SK-N-SH (cell line): ENCODE measurements around the gene DDR1. TPM values are rescaled to one million over a fixed set of nuclear protein-coding genes. Genes with fewer than 3 reads are reported as not detected.

Experiments used
- CTCF ChIA-PET: fragments of 300-600, 350-600 bp; formaldehyde crosslinking; extraction: SDS; loops from one replicate; lab custom pipeline; 2021; lab: Yijun Ruan, JAX
- POLR2A ChIA-PET: fragments of 350-600 bp; sonication (Branson Sonifier 250); formaldehyde crosslinking; extraction: SDS; loops from one replicate; lab custom pipeline; 2020; ENCODE audit warnings: antibody characterized with exemption, inconsistent platforms; lab: Yijun Ruan, JAX
- DNase-seq: peaks from one replicate; pipeline ENCODE4 v3.0.0; 2012
- H2AFZ ChIP-seq: fragments of 200-600 bp; sonication (generic); 2 replicates; pipeline ENCODE4 v1.8.1; 2016; ENCODE audit warnings: antibody characterized with exemption, mild to moderate bottlenecking, low read depth
- H3F3A ChIP-seq: fragments of 200-600 bp; sonication (generic); replicated peaks from 2 replicates; pipeline ENCODE3; 2016; ENCODE audit warnings: antibody characterized with exemption, mild to moderate bottlenecking; ENCODE audit not compliant: insufficient read depth
- H3K27ac ChIP-seq, 2 experiments: fragments of 200-500 bp in 1 of 2; fragments of 200-600 bp in 1 of 2; sonication (Bioruptor generic) in 1 of 2; sonication (generic), shearing (Covaris generic) in 1 of 2; 2 replicates each; pipeline versions ENCODE4 v1.5.1 to v1.6.1; 2014 to 2016; ENCODE audit warnings: low read depth in 2 of 2, inconsistent platforms in 1 of 2, low read length in 1 of 2, mild to moderate bottlenecking in 1 of 2, mixed read lengths in 1 of 2
- H3K27me3 ChIP-seq: fragments of 200-600 bp; sonication (generic), shearing (Covaris generic); 2 replicates; pipeline ENCODE4 v1.6.1; 2016; ENCODE audit warnings: mixed run types; ENCODE audit not compliant: insufficient read depth
- H3K36me3 ChIP-seq, 2 experiments: fragments of 200-500 bp in 1 of 2; fragments of 200-600 bp in 1 of 2; sonication (Bioruptor generic) in 1 of 2; sonication (generic) in 1 of 2; replicated peaks in 1 of 2; 2 replicates each; pipeline versions ENCODE3 to v1.5.1; 2014 to 2016; ENCODE audit warnings: low read length in 1 of 2, mild to moderate bottlenecking in 1 of 2; ENCODE audit not compliant: insufficient read depth in 2 of 2, control insufficient read depth in 1 of 2
- H3K4me1 ChIP-seq, 2 experiments: fragments of 200-500 bp in 1 of 2; fragments of 200-600 bp in 1 of 2; sonication (Bioruptor generic) in 1 of 2; sonication (generic), shearing (Covaris generic) in 1 of 2; 2 replicates each; pipeline versions ENCODE4 v1.5.1 to v1.6.1; 2014 to 2016; ENCODE audit warnings: low read depth in 1 of 2, low read length in 1 of 2, mixed run types in 1 of 2; ENCODE audit not compliant: insufficient read depth in 2 of 2, control insufficient read depth in 1 of 2
- H3K4me2 ChIP-seq: fragments of 200-600 bp; sonication (generic), shearing (Covaris generic); 2 replicates; pipeline ENCODE4 v1.6.1; 2017; ENCODE audit warnings: mixed run types
- H3K4me3 ChIP-seq, 2 experiments: fragments of 200-500 bp in 1 of 2; fragments of 200-600 bp in 1 of 2; sonication (Bioruptor generic) in 1 of 2; sonication (generic), shearing (Covaris generic) in 1 of 2; 2 replicates each; pipeline versions ENCODE4 v1.5.1 to v1.8.1; 2014 to 2016; ENCODE audit warnings: low read depth in 2 of 2, inconsistent platforms in 1 of 2, low read length in 1 of 2, mild to moderate bottlenecking in 1 of 2, mixed read lengths in 1 of 2, moderate library complexity in 1 of 2
- H3K79me2 ChIP-seq: fragments of 200-600 bp; sonication (generic); 2 replicates; pipeline ENCODE4 v1.8.1; 2017; ENCODE audit warnings: mild to moderate bottlenecking; ENCODE audit not compliant: insufficient read depth
- H3K9ac ChIP-seq: fragments of 200-600 bp; sonication (generic); 2 replicates; pipeline ENCODE4 v1.6.1; 2017; ENCODE audit warnings: mixed run types
- H3K9me2 ChIP-seq: fragments of 200-600 bp; sonication (generic); 2 replicates; pipeline ENCODE4 v1.6.1; 2017; ENCODE audit warnings: mixed run types
- H3K9me3 ChIP-seq: fragments of 200-600 bp; sonication (generic); 2 replicates; pipeline ENCODE4 v1.6.1; 2017; ENCODE audit warnings: mixed run types, mild to moderate bottlenecking, moderate library complexity
- H4K20me1 ChIP-seq: fragments of 200-600 bp; sonication (generic); 2 replicates; pipeline ENCODE4 v1.6.1; 2017; ENCODE audit warnings: mild to moderate bottlenecking, mixed run types; ENCODE audit not compliant: insufficient read depth
- CHD2 ChIP-seq: fragments of 150-350 bp; IDR thresholded peaks from 2 replicates; pipeline ENCODE4 v1.6.1; 2018; ENCODE audit warnings: low read length; ENCODE audit not compliant: partially characterized antibody
- ELF1 ChIP-seq: IDR thresholded peaks from 2 replicates; pipeline ENCODE4 v1.4.0; 2012
- EP300 ChIP-seq, 2 experiments: IDR thresholded peaks; 2 replicates each; pipeline versions ENCODE4 v1.4.0 to v1.6.1; 2012; ENCODE audit warnings: borderline replicate concordance in 1 of 2, low read depth in 1 of 2, low read length in 1 of 2
- FOXM1 ChIP-seq: IDR thresholded peaks from 2 replicates; pipeline ENCODE4 v1.4.0; 2012; ENCODE audit warnings: low read depth, mild to moderate bottlenecking
- GABPA ChIP-seq: IDR thresholded peaks from 2 replicates; pipeline ENCODE4 v1.4.0; 2012; ENCODE audit warnings: low read depth, mild to moderate bottlenecking
- MXI1 ChIP-seq: IDR thresholded peaks from 2 replicates; pipeline ENCODE4 v1.6.1; 2012; ENCODE audit warnings: mild to moderate bottlenecking, low read depth, low read length, improper control_type of control experiment
- RAD21 ChIP-seq: IDR thresholded peaks from 2 replicates; pipeline ENCODE4 v1.6.1; 2012; ENCODE audit warnings: mild to moderate bottlenecking, low read length
- RFX5 ChIP-seq: IDR thresholded peaks from 2 replicates; pipeline ENCODE4 v1.6.1; 2012; ENCODE audit warnings: mild to moderate bottlenecking, improper control_type of control experiment, low read length
- SIN3A ChIP-seq: IDR thresholded peaks from 2 replicates; pipeline ENCODE4 v1.6.1; 2012; ENCODE audit warnings: low read depth, mild to moderate bottlenecking, low read length, moderate library complexity, borderline replicate concordance
- SMC3 ChIP-seq: IDR thresholded peaks from 2 replicates; pipeline ENCODE4 v1.6.1; 2012; ENCODE audit warnings: low read depth, low read length, improper control_type of control experiment
- TCF12 ChIP-seq: IDR thresholded peaks from 2 replicates; pipeline ENCODE4 v1.4.0; 2012
- WGBS: methylation state at CpG from one replicate; pipeline ENCODE4 v1.1.6; 2017; ENCODE audit warnings: low lambda C conversion rate; 5-methylcytosine and 5-hydroxymethylcytosine counted together
- polyA plus RNA-seq, 3 experiments: library from polyadenylated mRNA; depleted of rRNA; stranded (reverse); fragments of >200 nt; gene quantifications; 2 replicates each; pipeline ENCODE4 v1.2.3, GENCODE V29; 2012
- TF ChIP-seq, protein P1 (sequence below): IDR thresholded peaks from 2 replicates; pipeline ENCODE4 v1.6.1; 2012; ENCODE audit warnings: mild to moderate bottlenecking, low read depth, low read length, moderate library complexity
- TF ChIP-seq, protein P2 (sequence below): fragments of 200-600 bp; sonication (generic); IDR thresholded peaks from 2 replicates; pipeline ENCODE4 v1.6.1; 2017; ENCODE audit warnings: antibody characterized with exemption, mild to moderate bottlenecking, moderate library complexity
- TF ChIP-seq, protein P3 (sequence below): IDR thresholded peaks from 2 replicates; pipeline ENCODE4 v1.4.0; 2012; ENCODE audit warnings: low read depth
- TF ChIP-seq, protein P4 (sequence below): IDR thresholded peaks from 2 replicates; pipeline ENCODE4 v1.4.0; 2012; ENCODE audit warnings: low read depth, borderline replicate concordance

Gene DDR1
- polyA plus RNA-seq, 1 of the 3 experiments (the other 2 are of a cell fraction) = 52.8 TPM

DNA sequence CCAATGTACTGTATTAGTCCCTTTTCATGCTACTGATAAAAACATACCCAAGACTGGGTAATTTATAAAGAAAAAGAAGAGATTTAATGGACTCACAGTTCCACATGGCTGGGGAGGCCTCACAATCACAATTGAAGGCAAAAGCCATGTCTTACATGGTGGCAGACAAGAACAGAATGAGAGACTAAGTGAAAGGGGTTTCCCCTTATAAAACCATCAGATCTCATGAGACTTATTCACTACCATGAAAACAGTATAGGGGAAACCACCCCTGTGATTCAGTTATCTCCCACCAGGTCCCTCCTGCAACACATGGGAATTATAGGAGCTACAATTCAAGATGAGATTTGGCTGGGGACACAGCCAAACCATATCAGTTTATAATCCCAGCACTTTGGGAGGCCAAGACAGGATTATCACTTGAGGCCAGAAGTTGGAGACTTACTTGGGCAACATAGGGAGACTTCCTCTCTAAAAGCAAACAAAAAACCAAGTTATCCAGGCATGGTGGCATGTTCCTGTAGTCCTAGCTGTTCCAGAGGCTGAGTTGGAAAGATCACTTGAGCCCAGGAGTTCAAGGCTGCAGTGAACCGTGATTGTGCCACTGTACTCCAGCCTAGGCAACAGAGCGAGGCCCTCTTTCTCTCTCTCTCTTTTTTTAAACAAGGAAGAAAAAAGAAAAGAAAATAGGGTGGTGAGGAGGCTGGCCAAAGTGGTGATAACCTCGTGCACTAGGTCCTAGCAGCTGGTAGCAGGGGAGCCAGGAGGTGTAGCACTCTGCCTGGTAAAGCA lies 22.9 kb upstream of the DDR1 start:
- no peak overlapping the region for H2AFZ ChIP-seq
- no peak for TF ChIP-seq FOXM1
- TF ChIP-seq, protein P1, sequence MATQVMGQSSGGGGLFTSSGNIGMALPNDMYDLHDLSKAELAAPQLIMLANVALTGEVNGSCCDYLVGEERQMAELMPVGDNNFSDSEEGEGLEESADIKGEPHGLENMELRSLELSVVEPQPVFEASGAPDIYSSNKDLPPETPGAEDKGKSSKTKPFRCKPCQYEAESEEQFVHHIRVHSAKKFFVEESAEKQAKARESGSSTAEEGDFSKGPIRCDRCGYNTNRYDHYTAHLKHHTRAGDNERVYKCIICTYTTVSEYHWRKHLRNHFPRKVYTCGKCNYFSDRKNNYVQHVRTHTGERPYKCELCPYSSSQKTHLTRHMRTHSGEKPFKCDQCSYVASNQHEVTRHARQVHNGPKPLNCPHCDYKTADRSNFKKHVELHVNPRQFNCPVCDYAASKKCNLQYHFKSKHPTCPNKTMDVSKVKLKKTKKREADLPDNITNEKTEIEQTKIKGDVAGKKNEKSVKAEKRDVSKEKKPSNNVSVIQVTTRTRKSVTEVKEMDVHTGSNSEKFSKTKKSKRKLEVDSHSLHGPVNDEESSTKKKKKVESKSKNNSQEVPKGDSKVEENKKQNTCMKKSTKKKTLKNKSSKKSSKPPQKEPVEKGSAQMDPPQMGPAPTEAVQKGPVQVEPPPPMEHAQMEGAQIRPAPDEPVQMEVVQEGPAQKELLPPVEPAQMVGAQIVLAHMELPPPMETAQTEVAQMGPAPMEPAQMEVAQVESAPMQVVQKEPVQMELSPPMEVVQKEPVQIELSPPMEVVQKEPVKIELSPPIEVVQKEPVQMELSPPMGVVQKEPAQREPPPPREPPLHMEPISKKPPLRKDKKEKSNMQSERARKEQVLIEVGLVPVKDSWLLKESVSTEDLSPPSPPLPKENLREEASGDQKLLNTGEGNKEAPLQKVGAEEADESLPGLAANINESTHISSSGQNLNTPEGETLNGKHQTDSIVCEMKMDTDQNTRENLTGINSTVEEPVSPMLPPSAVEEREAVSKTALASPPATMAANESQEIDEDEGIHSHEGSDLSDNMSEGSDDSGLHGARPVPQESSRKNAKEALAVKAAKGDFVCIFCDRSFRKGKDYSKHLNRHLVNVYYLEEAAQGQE = no peak
- TF ChIP-seq, protein P2, sequence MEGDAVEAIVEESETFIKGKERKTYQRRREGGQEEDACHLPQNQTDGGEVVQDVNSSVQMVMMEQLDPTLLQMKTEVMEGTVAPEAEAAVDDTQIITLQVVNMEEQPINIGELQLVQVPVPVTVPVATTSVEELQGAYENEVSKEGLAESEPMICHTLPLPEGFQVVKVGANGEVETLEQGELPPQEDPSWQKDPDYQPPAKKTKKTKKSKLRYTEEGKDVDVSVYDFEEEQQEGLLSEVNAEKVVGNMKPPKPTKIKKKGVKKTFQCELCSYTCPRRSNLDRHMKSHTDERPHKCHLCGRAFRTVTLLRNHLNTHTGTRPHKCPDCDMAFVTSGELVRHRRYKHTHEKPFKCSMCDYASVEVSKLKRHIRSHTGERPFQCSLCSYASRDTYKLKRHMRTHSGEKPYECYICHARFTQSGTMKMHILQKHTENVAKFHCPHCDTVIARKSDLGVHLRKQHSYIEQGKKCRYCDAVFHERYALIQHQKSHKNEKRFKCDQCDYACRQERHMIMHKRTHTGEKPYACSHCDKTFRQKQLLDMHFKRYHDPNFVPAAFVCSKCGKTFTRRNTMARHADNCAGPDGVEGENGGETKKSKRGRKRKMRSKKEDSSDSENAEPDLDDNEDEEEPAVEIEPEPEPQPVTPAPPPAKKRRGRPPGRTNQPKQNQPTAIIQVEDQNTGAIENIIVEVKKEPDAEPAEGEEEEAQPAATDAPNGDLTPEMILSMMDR = no peak
- TF ChIP-seq SMC3 = no peak
- TF ChIP-seq, protein P3, sequence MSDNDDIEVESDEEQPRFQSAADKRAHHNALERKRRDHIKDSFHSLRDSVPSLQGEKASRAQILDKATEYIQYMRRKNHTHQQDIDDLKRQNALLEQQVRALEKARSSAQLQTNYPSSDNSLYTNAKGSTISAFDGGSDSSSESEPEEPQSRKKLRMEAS = no peak
- no peak for TF ChIP-seq GABPA
- TF ChIP-seq MXI1 = no peak
- TF ChIP-seq SIN3A = no peak
- no peak for TF ChIP-seq ELF1
- TF ChIP-seq RAD21 = no peak
- no peak for TF ChIP-seq CHD2
- TF ChIP-seq, protein P4, sequence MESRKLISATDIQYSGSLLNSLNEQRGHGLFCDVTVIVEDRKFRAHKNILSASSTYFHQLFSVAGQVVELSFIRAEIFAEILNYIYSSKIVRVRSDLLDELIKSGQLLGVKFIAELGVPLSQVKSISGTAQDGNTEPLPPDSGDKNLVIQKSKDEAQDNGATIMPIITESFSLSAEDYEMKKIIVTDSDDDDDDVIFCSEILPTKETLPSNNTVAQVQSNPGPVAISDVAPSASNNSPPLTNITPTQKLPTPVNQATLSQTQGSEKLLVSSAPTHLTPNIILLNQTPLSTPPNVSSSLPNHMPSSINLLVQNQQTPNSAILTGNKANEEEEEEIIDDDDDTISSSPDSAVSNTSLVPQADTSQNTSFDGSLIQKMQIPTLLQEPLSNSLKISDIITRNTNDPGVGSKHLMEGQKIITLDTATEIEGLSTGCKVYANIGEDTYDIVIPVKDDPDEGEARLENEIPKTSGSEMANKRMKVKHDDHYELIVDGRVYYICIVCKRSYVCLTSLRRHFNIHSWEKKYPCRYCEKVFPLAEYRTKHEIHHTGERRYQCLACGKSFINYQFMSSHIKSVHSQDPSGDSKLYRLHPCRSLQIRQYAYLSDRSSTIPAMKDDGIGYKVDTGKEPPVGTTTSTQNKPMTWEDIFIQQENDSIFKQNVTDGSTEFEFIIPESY = no peak
- no peak for TF ChIP-seq TCF12
- no peak for TF ChIP-seq EP300 (IDR thresholded peaks at IDR 0.05; ENCODE audit: borderline replicate concordance in 1 of 2, low read depth in 1 of 2, low read length in 1 of 2)
- no peak for TF ChIP-seq RFX5
- no peaks in the 10 kb centered on the region for H3K9me2 ChIP-seq
- no peaks in the 10 kb centered on the region for H3K79me2 ChIP-seq
- H3K27me3 ChIP-seq = no peaks in the 10 kb centered on the region
- CTCF ChIA-PET = interaction anchor here (1.0 kb wide), 2 partner anchors 12 to 16 kb away, joined by 3 to 6 read pairs; no protein-coding TSS in a partner anchor
- H3K4me1 ChIP-seq = no peaks in the 10 kb centered on the region
- H3K4me2 ChIP-seq = no peak overlapping the region
- no peaks in the 10 kb centered on the region for H3K36me3 ChIP-seq
- POLR2A ChIA-PET = no interaction called here
- H3F3A ChIP-seq = no peaks in the 10 kb centered on the region
- WGBS = 34% methylated on average over 3 of the region's 3 CpGs
- no peaks in the 10 kb centered on the region for H3K9me3 ChIP-seq
- no peak overlapping the region for H3K27ac ChIP-seq
- H4K20me1 ChIP-seq = no peaks in the 10 kb centered on the region
- no peak overlapping the region for H3K9ac ChIP-seq
- DNase-seq = no peak
- H3K4me3 ChIP-seq = no peak overlapping the region
